Glutamatergic neuron (in vitro differentiated cells): ENCODE measurements around the gene ADCY5. TPM values are rescaled to one million over a fixed set of nuclear protein-coding genes. Genes with fewer than 3 reads are reported as not detected.

Experiments used
- DNase-seq: peaks from one replicate; pipeline ENCODE4 v3.0.0; 2022
- H3K27ac Mint-ChIP-seq: one replicate; pipeline ENCODE4 v1.8.0; 2020; ENCODE audit warnings: mild to moderate bottlenecking, mixed read lengths, inconsistent platforms; ENCODE audit not compliant: unreplicated experiment
- H3K27me3 Mint-ChIP-seq: one replicate; pipeline ENCODE4 v1.8.0; 2020; ENCODE audit warnings: mild to moderate bottlenecking, moderate library complexity, mixed read lengths, inconsistent platforms; ENCODE audit not compliant: unreplicated experiment
- H3K36me3 Mint-ChIP-seq: one replicate; pipeline ENCODE4 v1.8.0; 2020; ENCODE audit warnings: mild to moderate bottlenecking, mixed read lengths, inconsistent platforms; ENCODE audit not compliant: unreplicated experiment
- H3K4me1 Mint-ChIP-seq: one replicate; pipeline ENCODE4 v1.8.0; 2020; ENCODE audit warnings: mild to moderate bottlenecking, low read depth, mixed read lengths, inconsistent platforms; ENCODE audit not compliant: unreplicated experiment
- H3K4me3 Mint-ChIP-seq: one replicate; pipeline ENCODE4 v1.8.0; 2020; ENCODE audit warnings: mild to moderate bottlenecking, mixed read lengths, inconsistent platforms; ENCODE audit not compliant: unreplicated experiment
- H3K9me3 Mint-ChIP-seq: one replicate; pipeline ENCODE4 v1.8.0; 2020; ENCODE audit warnings: mild to moderate bottlenecking, moderate library complexity, mixed read lengths, inconsistent platforms; ENCODE audit not compliant: unreplicated experiment
- CTCF ChIP-seq: fragments of 200-600 bp; sonication (generic); IDR thresholded peaks from one replicate; pipeline ENCODE4 v1.5.0; 2021; ENCODE audit not compliant: partially characterized antibody, unreplicated experiment
- total RNA-seq: library from RNA; stranded (reverse); fragmentation: NEBNext Ultra II Directional; extraction: Animal tissue kit (Norgen Biotek cat#: 25700); gene quantifications from one replicate; pipeline ENCODE4 v1.2.1, GENCODE V29; 2021; ENCODE audit not compliant: unreplicated experiment

ADCY5 gene
- total RNA-seq, 1 donor from 2014 or later, result 2.1 TPM

DNA sequence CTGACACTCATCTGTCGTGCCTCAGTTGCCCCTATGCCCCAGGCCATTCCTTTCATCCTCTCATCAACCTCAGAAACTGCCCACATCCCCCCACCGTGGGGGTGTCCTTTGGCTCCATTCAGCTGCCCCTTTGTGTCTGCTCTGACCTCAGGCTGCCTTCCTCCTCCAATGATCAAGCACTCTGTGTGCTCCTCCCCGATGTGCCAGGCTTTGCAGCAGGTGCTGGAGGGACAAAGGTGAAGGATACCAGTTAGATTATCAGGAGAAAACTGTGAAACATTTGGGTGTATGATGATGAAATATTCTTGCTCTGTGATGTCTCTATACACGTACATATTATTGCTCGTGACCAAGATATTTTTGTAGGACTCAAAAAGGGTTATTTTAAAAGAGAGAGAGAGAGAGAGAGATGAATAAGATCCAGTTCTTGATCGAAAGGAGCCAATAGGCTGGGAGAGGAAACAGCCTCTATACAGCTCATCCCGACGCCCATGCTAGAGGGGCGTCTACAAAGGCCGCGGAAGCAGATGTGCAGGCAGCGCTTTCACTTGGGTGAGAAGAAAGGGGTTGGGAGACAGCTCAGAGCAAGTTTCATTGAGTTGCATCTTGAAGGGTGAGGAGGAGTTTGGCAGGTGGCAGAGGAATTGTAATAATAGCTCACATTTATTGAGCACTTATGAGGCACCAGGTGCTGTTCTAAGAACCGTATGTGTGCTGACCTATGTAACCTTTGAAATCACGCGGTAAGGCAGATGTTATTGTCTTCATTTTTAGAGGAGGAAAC is 28.3 kb upstream of the ADCY5 start:
- peaks cover 3% of the 10 kb centered on the region for H3K27me3 Mint-ChIP-seq
- DNase-seq, result no peak
- H3K9me3 Mint-ChIP-seq, result peaks cover 3% of the 10 kb centered on the region
- no peak overlapping the region for H3K4me3 Mint-ChIP-seq
- no peaks in the 10 kb centered on the region for H3K36me3 Mint-ChIP-seq
- H3K27ac Mint-ChIP-seq, result no peak overlapping the region
- no peaks in the 10 kb centered on the region for H3K4me1 Mint-ChIP-seq
- no peak for TF ChIP-seq CTCF

DNA sequence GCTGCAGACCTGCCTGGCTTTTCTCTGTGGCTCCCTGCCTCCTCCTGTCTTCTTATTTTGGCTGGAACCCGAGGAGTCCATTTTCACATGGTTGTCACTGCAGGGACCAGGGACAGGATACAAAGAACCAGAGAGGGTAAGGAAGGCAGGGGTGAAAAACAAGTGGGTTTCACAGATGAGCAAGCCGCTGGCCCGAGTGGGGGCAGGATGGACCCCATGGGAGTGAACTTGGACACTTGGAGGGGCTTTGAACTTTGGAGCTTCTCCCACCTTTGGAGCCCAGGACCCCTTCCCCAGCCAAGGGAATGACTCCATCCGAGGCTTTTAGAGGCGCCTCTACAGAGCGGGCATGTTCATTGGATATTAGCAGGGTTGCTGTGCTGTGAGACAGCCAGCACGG is 26.9 kb upstream of the ADCY5 start:
- Mint-ChIP-seq H3K4me1 (no peaks in the 10 kb centered on the region), H3K36me3 (no peaks in the 10 kb centered on the region), H3K9me3 (peaks cover 3% of the 10 kb centered on the region), H3K27me3 (peaks cover 3% of the 10 kb centered on the region), H3K4me3 (no peak overlapping the region), H3K27ac (no peak overlapping the region)
- DNase-seq, result no peak
- no peak for TF ChIP-seq CTCF

- Mint-ChIP-seq H3K27me3 (peaks cover 2% of the 10 kb centered on the region), H3K9me3 (peaks cover 2% of the 10 kb centered on the region), H3K4me3 (no peak overlapping the region), H3K27ac (no peak overlapping the region), H3K4me1 (no peaks in the 10 kb centered on the region), H3K36me3 (no peaks in the 10 kb centered on the region)
- no peak for DNase-seq
- TF ChIP-seq CTCF, result no peak
Measured at GRCh38 chr3:123471106-123471505, 22.2 kb upstream of the ADCY5 start.

- peaks cover 2% of the 10 kb centered on the region for H3K27me3 Mint-ChIP-seq
- TF ChIP-seq CTCF, result no peak
- DNase-seq, result no peak
- H3K36me3 Mint-ChIP-seq, result no peaks in the 10 kb centered on the region
- no peak overlapping the region for H3K27ac Mint-ChIP-seq
- no peaks in the 10 kb centered on the region for H3K4me1 Mint-ChIP-seq
- no peak overlapping the region for H3K4me3 Mint-ChIP-seq
- peaks cover 2% of the 10 kb centered on the region for H3K9me3 Mint-ChIP-seq
Measured at GRCh38 chr3:123469323-123469995, 20.6 kb upstream of the ADCY5 start.

DNA sequence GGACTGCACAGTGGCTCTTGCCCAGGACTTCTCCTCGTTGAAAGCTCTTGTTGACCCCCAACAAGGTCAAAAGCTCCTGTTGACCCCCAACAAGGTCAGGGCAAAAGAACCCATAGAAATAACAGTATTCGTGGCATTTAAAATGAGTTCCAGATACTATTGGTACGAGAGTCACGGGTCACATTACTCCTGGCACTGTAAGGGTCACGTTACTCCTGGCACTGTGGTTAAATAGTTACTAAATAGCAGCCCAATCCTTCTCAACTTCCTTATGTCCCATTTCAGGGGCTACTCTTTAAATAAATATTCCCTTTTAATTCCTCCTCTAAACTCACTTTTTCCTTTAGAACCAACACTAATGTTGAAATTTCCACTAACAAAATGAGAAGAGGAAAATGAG is 18.2 kb upstream of the ADCY5 start:
- no peak for DNase-seq
- Mint-ChIP-seq H3K4me3 (no peak overlapping the region), H3K36me3 (no peaks in the 10 kb centered on the region), H3K27ac (no peak overlapping the region), H3K27me3 (peaks cover 2% of the 10 kb centered on the region), H3K9me3 (peaks cover 2% of the 10 kb centered on the region), H3K4me1 (no peaks in the 10 kb centered on the region)
- TF ChIP-seq CTCF, result no peak
